22Rv1 (cell line): ENCODE data around the gene DENND1A.

Experiments
- ZFX ChIP-seq: fragments of 450-650 bp; IDR thresholded peaks from 2 replicates; pipeline ENCODE4 v1.6.1; 2017; ENCODE audit warnings: antibody characterized with exemption, borderline replicate concordance
- TF ChIP-seq, protein P1 (sequence below): fragments of 450-650 bp; IDR thresholded peaks from 2 replicates; pipeline ENCODE4 v1.5.1; 2017; ENCODE audit warnings: mild to moderate bottlenecking

DNA sequence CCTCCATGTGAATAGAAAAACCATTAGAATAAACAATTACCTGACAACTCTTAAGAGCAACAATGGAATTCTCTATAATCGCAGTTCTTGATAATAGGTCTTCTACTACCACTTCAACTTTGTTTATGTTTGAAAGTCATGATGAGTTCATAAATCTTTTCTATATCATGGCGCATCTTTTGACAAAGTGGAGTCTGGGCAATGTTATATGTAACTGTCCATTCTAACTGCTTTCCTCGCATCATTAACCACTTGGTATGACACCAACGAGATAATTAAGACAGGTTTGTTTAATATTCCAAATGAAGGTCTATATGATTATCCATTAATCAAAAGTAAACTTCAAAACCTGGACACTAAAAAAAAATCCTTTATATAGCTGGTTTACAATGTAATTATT, 272.0 kb downstream of the DENND1A start:
- TF ChIP-seq, protein P1, sequence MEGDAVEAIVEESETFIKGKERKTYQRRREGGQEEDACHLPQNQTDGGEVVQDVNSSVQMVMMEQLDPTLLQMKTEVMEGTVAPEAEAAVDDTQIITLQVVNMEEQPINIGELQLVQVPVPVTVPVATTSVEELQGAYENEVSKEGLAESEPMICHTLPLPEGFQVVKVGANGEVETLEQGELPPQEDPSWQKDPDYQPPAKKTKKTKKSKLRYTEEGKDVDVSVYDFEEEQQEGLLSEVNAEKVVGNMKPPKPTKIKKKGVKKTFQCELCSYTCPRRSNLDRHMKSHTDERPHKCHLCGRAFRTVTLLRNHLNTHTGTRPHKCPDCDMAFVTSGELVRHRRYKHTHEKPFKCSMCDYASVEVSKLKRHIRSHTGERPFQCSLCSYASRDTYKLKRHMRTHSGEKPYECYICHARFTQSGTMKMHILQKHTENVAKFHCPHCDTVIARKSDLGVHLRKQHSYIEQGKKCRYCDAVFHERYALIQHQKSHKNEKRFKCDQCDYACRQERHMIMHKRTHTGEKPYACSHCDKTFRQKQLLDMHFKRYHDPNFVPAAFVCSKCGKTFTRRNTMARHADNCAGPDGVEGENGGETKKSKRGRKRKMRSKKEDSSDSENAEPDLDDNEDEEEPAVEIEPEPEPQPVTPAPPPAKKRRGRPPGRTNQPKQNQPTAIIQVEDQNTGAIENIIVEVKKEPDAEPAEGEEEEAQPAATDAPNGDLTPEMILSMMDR = no peak
- TF ChIP-seq ZFX = no peak
